ENCODE results near the gene TUBB3.
"Not testable (repeated sequence)": the region's sequence is repeated elsewhere in the genome, so short reads cannot be mapped to it uniquely, and the experiment has no call there.

TUBB3 gene

GRCh38 chr16:89902980-89903379 is 20.2 kb upstream of the TUBB3 start:
- FAIRE-seq, result no peak

- FAIRE-seq, result no peak
Observed at GRCh38 chr16:89903908-89904515, 19.1 kb upstream of the TUBB3 start.

GRCh38 chr16:89904606-89905510 is 18.3 kb upstream of the TUBB3 start:
- no peak for FAIRE-seq

DNA sequence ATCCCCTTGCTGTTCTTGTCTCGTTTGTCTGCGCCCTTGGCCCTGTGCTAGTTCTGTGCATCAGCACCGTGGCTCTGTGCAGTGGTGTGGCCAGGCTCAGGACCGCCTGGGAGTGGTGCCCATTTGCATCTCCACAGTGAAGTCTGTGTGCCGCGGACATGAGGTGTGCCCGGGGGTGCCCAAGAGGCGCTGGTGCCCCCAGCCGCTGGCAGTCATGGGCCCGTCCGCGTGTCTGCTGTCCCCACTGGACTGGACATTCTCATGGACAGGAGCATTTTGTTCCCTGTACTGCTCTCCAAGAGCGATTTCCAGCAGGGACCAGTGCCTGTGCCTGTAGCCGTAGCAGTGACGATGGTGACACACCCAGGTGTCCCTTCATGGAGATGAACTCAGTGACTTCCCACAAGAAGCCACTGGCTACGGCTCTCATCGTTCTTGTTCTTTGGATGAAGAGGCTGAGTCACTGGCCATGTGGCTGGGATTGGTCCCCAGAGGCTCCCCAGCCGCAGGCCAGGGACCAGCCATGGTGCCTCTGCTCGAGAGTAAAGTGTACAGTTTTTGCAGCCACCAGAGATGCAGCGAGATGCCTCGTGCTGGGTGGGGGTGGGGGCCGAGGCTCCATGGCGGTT is 17.5 kb upstream of the TUBB3 start:
- FAIRE-seq, result no peak

GRCh38 chr16:89906140-89907025 is 16.8 kb upstream of the TUBB3 start:
- FAIRE-seq, result no peak

GRCh38 chr16:89907055-89907814 is 15.9 kb upstream of the TUBB3 start:
- no peak for FAIRE-seq

DNA sequence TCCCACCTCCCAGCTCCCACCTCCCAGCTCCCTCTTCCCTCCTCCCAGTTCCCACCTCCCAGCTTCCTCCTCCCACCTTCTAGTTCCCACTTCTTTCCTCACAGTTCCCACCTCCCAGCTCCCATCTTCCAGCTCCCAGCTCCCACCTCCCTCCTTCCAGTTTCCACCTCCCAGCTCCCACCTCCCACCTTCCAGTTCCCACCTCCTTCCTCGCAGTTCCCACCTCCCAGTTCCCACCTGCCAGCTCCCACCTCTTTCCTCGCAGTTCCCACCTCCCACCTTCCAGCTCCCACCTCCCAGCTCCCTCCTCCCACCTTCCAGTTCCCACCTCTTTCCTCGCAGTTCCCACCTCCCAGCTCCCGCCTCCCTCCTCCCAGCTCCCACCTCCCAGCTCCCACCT is 14.9 kb upstream of the TUBB3 start:
- FAIRE-seq, result no peak

GRCh38 chr16:89909777-89910716 is 13.1 kb upstream of the TUBB3 start:
- FAIRE-seq, result no peak

GRCh38 chr16:89910717-89911354 is 12.3 kb upstream of the TUBB3 start:
- no peak for FAIRE-seq

DNA sequence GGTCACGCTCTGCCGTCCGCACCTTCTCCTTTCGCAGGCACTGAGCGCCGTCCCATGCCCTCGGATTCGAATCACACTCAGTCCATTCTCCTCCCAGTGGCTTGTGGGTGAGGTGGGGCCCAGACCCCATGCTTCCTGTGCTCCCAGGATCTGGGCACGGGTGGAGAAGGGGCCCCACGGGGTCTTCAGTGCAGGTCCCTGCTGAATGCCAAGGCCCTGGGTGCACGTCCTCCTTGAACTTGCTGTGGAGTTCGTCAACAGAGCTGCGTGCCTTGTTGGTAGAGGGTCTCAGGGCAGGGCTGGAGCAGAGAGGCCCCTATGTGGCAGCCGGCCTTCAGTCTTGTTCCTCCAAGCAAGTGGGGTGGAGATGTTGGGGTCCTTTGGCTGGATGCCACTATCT is 11.8 kb upstream of the TUBB3 start:
- FAIRE-seq, result no peak

GRCh38 chr16:89912143-89912542 is 11.0 kb upstream of the TUBB3 start:
- no peak for FAIRE-seq

DNA sequence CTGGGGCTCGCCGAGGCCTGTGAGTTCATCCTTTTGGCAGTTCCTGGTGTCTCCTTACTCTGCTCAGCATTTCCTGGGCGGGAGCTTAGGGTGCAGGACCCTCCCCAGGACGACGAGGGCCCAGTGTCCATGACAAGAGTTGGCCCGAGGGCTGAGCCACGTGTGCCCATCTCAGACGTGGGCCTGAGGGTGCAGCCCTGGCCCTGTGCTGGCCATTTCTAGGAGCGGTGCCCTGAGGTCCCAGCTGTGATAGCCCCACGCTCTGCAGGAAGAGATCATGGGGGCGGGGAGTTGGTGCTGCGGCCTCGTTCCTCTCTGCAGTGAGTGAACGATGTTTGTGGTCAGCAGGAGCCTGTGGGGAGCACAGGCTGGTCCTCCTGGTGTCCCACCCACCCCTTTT is 10.5 kb upstream of the TUBB3 start:
- no peak for FAIRE-seq

DNA sequence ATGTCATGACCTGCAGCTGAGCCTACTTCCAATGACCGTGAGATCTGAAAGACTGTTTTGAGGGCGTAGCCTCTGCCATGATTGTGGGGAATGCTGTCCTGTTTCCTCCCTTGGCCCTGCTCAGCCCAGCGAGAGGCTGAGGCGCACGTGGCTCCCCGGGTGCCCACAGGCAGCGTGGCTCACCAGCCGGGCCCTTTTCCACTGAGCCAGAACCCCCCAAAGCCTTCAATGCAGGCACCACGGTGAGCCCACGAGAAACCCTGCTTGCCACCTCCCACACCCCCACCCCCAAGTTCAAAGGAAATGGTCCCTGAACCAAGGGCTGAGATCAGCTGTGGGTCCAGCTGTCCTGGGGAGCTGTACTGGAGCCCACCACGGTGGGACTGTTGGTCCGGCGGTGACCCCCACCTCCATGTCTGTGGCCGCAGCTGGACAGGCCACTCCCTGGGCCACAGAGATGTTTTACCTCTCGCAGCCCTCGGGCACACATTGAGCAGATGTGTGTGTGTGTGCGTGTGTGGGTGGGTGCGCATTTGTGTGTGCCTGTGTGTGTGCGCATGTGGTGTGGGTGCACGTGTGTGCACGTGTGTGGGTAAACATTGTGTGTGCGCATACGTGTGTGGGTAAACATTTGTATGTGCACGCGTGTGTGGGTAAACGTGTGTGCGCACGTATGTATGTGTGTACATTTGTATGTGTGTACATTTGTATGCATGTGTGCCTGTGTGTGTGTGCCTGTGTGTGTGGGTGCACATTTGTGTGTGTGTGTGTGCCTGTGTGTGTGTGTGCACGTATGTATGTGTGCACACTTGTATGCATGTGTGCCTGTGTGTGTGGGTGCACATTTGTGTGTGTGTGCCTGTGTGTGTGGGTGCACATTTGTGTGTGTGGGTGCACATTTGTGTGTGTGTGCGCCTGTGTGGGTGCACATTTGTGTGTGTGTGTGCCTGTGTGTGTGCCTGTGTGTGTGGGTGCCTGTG is 9.4 kb upstream of the TUBB3 start:
- FAIRE-seq, result no peak

DNA sequence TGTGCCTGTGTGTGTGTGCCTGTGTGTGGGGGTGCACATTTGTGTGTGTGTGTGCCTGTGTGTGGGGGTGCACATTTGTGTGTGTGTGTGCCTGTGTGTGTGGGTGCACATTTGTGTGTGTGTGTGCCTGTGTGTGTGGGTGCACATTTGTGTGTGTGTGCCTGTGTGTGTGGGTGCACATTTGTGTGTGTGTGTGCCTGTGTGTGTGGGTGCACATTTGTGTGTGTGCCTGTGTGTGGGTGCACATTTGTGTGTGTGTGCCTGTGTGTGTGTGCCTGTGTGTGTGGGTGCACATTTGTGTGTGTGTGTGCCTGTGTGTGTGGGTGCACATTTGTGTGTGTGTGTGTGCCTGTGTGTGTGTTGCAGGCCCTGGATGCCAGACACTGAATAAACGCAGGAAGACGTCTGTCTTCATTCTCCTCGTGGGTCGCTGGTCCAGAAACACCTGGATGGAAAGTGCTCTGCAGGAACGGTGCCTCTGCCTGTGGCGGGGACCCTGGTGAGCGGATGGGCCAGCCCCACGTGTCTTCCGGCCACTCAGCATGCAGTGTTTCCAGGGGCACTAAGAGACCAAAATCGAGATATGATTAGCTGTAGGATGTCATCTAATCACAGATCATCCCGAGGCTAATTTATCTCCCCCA is 8.4 kb upstream of the TUBB3 start:
- FAIRE-seq, result not testable (repeated sequence)

DNA sequence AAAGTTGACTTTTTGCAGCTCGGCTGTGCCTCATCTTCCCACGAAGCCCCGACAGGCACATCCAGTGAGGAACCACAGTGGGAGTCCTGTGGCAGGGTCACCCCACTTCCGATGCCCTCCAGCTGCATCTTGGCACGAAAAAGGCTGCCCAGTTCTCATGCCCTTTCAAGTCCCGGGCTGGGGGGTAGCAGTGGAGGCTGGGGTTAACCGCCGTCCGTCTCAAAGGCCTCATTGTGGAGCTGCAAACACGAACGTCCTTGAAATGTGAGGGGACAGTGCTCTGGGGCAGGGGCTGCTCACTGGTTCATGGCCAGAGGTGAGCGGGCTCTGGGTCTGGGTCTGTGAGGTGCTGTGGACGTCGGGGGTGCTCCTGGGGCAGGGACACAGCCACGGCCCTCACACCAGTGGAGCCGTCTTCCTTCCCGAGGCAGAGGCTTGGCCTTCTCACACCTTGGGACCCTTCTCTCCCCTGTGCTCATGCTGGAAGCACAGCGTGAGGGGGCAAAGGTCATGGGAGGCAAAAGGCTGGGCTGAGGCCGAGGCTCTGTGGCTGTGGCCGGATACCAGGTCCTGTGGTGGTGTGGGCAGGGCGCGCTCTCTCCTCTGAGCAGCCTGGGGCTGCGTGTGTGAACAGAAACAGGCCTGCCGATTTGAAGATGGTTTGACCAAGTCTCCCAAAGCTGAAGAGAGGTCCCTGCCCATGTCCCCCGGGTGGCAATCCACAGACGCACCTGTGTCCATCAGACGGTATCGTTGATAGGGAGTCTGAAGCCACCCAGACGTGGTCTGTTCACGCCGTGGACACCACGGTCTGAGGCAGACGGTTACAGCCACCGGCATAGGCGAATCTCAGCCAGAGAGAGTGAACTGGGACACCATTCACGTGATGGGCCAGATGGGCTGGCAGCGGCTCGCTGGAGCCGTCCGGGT is 7.6 kb upstream of the TUBB3 start:
- FAIRE-seq, result no peak

DNA sequence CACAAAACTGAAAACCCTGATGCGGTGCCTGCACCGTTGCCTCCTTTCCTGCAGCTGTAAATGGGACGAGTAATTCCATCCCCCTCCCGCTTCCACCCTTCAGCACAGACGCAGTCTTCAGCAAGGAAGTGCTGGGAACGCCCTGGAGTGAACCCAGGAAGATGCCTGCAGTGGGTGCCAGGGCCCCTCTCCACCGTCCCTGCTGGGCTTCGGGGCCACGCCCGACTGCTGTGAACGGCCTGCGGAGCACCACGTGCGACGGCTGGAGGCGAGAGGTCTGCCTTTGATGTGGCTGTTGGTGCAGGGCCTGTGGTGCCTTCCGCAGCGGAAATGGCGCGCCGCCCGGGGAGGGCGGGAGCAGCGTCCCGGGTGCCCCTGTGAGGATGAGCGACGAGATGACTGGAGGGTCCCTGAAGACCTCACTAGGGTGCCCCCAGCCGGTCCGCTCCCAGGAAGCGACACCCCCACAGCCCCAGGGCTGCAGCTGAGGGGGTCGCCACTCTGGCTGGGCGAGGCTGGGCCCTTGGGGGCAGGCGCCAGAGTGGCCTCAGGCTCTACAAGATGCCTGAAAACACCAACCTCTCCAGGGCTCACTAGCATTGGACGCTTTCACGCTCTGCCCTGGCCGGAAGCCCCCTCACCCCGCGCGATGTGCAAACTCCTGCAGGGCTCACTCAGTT is 5.2 kb upstream of the TUBB3 start:
- FAIRE-seq, result no peak
